ENCODE measurements around the gene TRAPPC2L.

- TF ChIP-seq EZH2 (optimal IDR thresholded peaks at IDR 0.05; ENCODE audit: low read depth, low read length) (no peak), CTCF (IDR thresholded peaks at IDR 0.05; ENCODE audit: low read length) (no peak), EZH2phosphoT487 (IDR thresholded peaks at IDR 0.05; ENCODE audit: low read length) (no peak)
Measured at GRCh38 chr16:88869673-88869980, 12.7 kb downstream of the TRAPPC2L start.
